HG02840 (cell line): ENCODE results near the gene WIZ.
"Not testable (repeated sequence)": the region's sequence is repeated elsewhere in the genome, so short reads cannot be mapped to it uniquely, and the experiment has no call there.

Source experiments
- ATAC-seq: cut with Tn5 transposase; IDR thresholded peaks from one replicate; pipeline ENCODE4 v1.9.1; 2021; ENCODE audit warnings: mild to moderate bottlenecking, moderate library complexity, moderate number of reproducible peaks; ENCODE audit not compliant: unreplicated experiment, low FRiP score

The WIZ gene

GRCh38 chr19:15449620-15450527 is at the start of gene WIZ:
Gene WIZ (minus strand): TSS chr19:15449956. CDS start chr19:15448307, 1,649 bp downstream.
- no peak for ATAC-seq

- ATAC-seq, result no peak
These were observed 49.2 kb upstream of the WIZ start for GRCh38 chr19:15498910-15499309.

- no peak for ATAC-seq
These were observed 48.6 kb upstream of the WIZ start for GRCh38 chr19:15498156-15498858.

- ATAC-seq, result no peak
These were observed 45.4 kb upstream of the WIZ start for GRCh38 chr19:15495151-15495550.

- no peak for ATAC-seq
These were observed 38.9 kb upstream of the WIZ start for GRCh38 chr19:15488489-15489226.

GRCh38 chr19:15487038-15487437 is 37.3 kb upstream of the WIZ start:
- ATAC-seq, result no peak

GRCh38 chr19:15485768-15486167 is 36.0 kb upstream of the WIZ start:
- not testable (repeated sequence) for ATAC-seq

- not testable (repeated sequence) for ATAC-seq
These were observed 31.2 kb upstream of the WIZ start for GRCh38 chr19:15480996-15481395.

- ATAC-seq, result no peak
These were observed 29.9 kb upstream of the WIZ start, which contains the start of gene PGLYRP2 for GRCh38 chr19:15479391-15480345. Gene PGLYRP2 (minus strand): TSS chr19:15479501. CDS start chr19:15479371, 130 bp downstream.

- no peak for ATAC-seq
These were observed 26.6 kb upstream of the WIZ start for GRCh38 chr19:15476325-15476724.

GRCh38 chr19:15475611-15476010 is 25.9 kb upstream of the WIZ start:
- no peak for ATAC-seq

- ATAC-seq, result no peak
These were observed 25.4 kb upstream of the WIZ start for GRCh38 chr19:15475169-15475568.

GRCh38 chr19:15473821-15474220 is 24.1 kb upstream of the WIZ start:
- not testable (repeated sequence) for ATAC-seq

GRCh38 chr19:15471639-15472101 is 21.9 kb upstream of the WIZ start:
- no peak for ATAC-seq

- ATAC-seq, result no peak
These were observed 19.9 kb upstream of the WIZ start for GRCh38 chr19:15469513-15470297.

GRCh38 chr19:15468675-15469512 is 19.1 kb upstream of the WIZ start:
- ATAC-seq, result no peak

- no peak for ATAC-seq
These were observed 18.0 kb upstream of the WIZ start for GRCh38 chr19:15467734-15468214.
